PC-9 (cell line): ENCODE data around the gene GPR4. TPM values are rescaled to one million over a fixed set of nuclear protein-coding genes. Genes with fewer than 3 reads are reported as not detected.

Experiments used
- BruUV-seq: library from RNA; stranded (reverse); fragments of 400-500 nt; replicated peaks from 2 replicates; lab custom pipeline; 2021; lab: Mats Ljungman, UMichigan
- CTCF ChIA-PET: fragments of 300-600 bp; sonication (Branson Sonifier 250); formaldehyde crosslinking; loops from one replicate; lab custom pipeline; 2022; ENCODE audit warnings: antibody characterized with exemption; lab: Charles Lee
- POLR2A ChIA-PET: fragments of 300-600 bp; sonication (Branson Sonifier 250); formaldehyde crosslinking; loops from one replicate; lab custom pipeline; 2022; ENCODE audit warnings: antibody characterized with exemption; ENCODE audit not compliant: unreplicated experiment; lab: Charles Lee
- DNase-seq, 2 experiments: peaks; one replicate each; pipeline versions ENCODE4 v3.0.0 to v3.0.0-alpha.2; 2015 to 2022; ENCODE audit warnings: mixed read lengths in 1 of 2
- H2AFZ ChIP-seq: fragments of 200-600 bp; sonication (generic); 2 replicates; pipeline ENCODE4 v1.8.1; 2017; ENCODE audit warnings: antibody characterized with exemption
- H3F3A ChIP-seq: fragments of 200-600 bp; sonication (generic); 2 replicates; pipeline ENCODE4 v1.8.1; 2017; ENCODE audit warnings: antibody characterized with exemption, mild to moderate bottlenecking, low read depth; ENCODE audit not compliant: insufficient read depth
- H3K27ac ChIP-seq: fragments of 200-600 bp; sonication (generic); 2 replicates; pipeline ENCODE4 v1.6.1; 2016; ENCODE audit warnings: mixed run types
- H3K27me3 ChIP-seq: fragments of 200-600 bp; sonication (generic); 2 replicates; pipeline ENCODE4 v1.6.1; 2016; ENCODE audit warnings: low read depth, mixed run types; ENCODE audit not compliant: insufficient read depth
- H3K36me3 ChIP-seq: fragments of 200-600 bp; sonication (generic); 2 replicates; pipeline ENCODE4 v1.6.1; 2016; ENCODE audit warnings: low read depth, mixed run types
- H3K4me1 ChIP-seq: fragments of 200-600 bp; sonication (generic); replicated peaks from 2 replicates; pipeline ENCODE4 v1.6.1; 2016; ENCODE audit warnings: mixed run types; ENCODE audit not compliant: insufficient read depth
- H3K4me2 ChIP-seq: fragments of 200-600 bp; sonication (generic); 2 replicates; pipeline ENCODE4 v1.6.1; 2017; ENCODE audit warnings: mixed run types
- H3K4me3 ChIP-seq: fragments of 200-600 bp; sonication (generic); 2 replicates; pipeline ENCODE4 v1.6.1; 2016; ENCODE audit warnings: mixed run types
- H3K79me2 ChIP-seq: fragments of 200-600 bp; sonication (generic); 2 replicates; pipeline ENCODE4 v1.6.1; 2017; ENCODE audit warnings: low read depth, mixed run types
- H3K9me2 ChIP-seq: fragments of 200-600 bp; sonication (generic); 2 replicates; pipeline ENCODE4 v1.8.1; 2017; ENCODE audit warnings: mild to moderate bottlenecking; ENCODE audit not compliant: insufficient read depth
- H3K9me3 ChIP-seq: fragments of 200-600 bp; sonication (generic); 2 replicates; pipeline ENCODE4 v1.8.1; 2016; ENCODE audit warnings: low read depth; ENCODE audit not compliant: insufficient read depth
- H4K20me1 ChIP-seq: fragments of 200-600 bp; sonication (generic); 2 replicates; pipeline ENCODE4 v1.8.1; 2017; ENCODE audit not compliant: insufficient read depth
- CTCF ChIP-seq: fragments of 200-600 bp; sonication (generic); conservative IDR thresholded peaks from 2 replicates; pipeline ENCODE4 v1.6.1; 2017; ENCODE audit warnings: mixed run types, antibody characterized with exemption, mild to moderate bottlenecking, moderate library complexity
- EZH2 ChIP-seq: fragments of 200-600 bp; sonication (generic); IDR thresholded peaks from 2 replicates; pipeline ENCODE4 v1.8.0; 2017; ENCODE audit warnings: antibody characterized with exemption, low read depth
- intact Hi-C: fragments of 100-400 bp; cut with micrococcal nuclease; formaldehyde crosslinking; loops from one replicate; pipeline ENCODE4 v1.10.0; 2022; ENCODE audit not compliant: unreplicated experiment
- total RNA-seq: library from RNA; stranded (reverse); gene quantifications from 2 replicates; pipeline ENCODE4 v1.2.3, GENCODE V29; 2021

Gene GPR4
- total RNA-seq, 1 experiment from 2014 or later, result not detected

GRCh38 chr19:45581576-45581975 lies 20.4 kb downstream of the GPR4 start:
- Histone ChIP-seq H3K27me3 (no peaks in the 10 kb centered on the region), H3K79me2 (peaks cover 48% of the 10 kb centered on the region), H3F3A (peaks cover 42% of the 10 kb centered on the region), H3K9me2 (no peaks in the 10 kb centered on the region), H3K36me3 (0 out of 2 replicates have a peak, but pooled peaks cover 5% of the 10 kb centered on the region), H3K27ac (no peak overlapping the region), H3K4me2 (no peak overlapping the region), H4K20me1 (no peaks in the 10 kb centered on the region), H3K9me3 (no peaks in the 10 kb centered on the region), H3K4me3 (no peak overlapping the region), H2AFZ (no peak overlapping the region), H3K4me1 (peaks cover 44% of the 10 kb centered on the region)
- no peak for DNase-seq
- POLR2A ChIA-PET, result no interaction called here
- CTCF ChIA-PET, result no interaction called here
- intact Hi-C loops, result loop anchor here (5.0 kb wide), 1 partner anchor 54 kb away; no protein-coding TSS in a partner anchor
- no TSS peak for BruUV-seq
- TF ChIP-seq CTCF (no peak), EZH2 (no peak)

- H3K4me3 ChIP-seq, result no peak overlapping the region
- H3K4me1 ChIP-seq, result peaks cover 61% of the 10 kb centered on the region
- CTCF ChIA-PET, result no interaction called here
- H3K36me3 ChIP-seq, result 0 out of 2 replicates have a peak, but pooled peaks cover 5% of the 10 kb centered on the region
- peaks cover 72% of the 10 kb centered on the region for H3K79me2 ChIP-seq
- H2AFZ ChIP-seq, result no peak overlapping the region
- H3K9me2 ChIP-seq, result no peaks in the 10 kb centered on the region
- BruUV-seq, result no TSS peak
- no peaks in the 10 kb centered on the region for H4K20me1 ChIP-seq
- TF ChIP-seq EZH2 (no peak), CTCF (no peak)
- DNase-seq, result no peak
- peaks cover 48% of the 10 kb centered on the region for H3F3A ChIP-seq
- POLR2A ChIA-PET, result no interaction called here
- H3K4me2 ChIP-seq, result peak overlapping the region; percentile 43
- H3K27ac ChIP-seq, result peak overlapping the region; percentile 94
- intact Hi-C loops, result no loop called here
- H3K9me3 ChIP-seq, result no peaks in the 10 kb centered on the region
- no peaks in the 10 kb centered on the region for H3K27me3 ChIP-seq
Observed at GRCh38 chr19:45578861-45579260, 23.2 kb downstream of the GPR4 start.

- no peak for TF ChIP-seq EZH2
- TF ChIP-seq CTCF, result no peak
- H4K20me1 ChIP-seq, result no peaks in the 10 kb centered on the region
- H3K4me1 ChIP-seq, result peaks cover 51% of the 10 kb centered on the region
- H3K79me2 ChIP-seq, result peaks cover 68% of the 10 kb centered on the region
- ChIA-PET CTCF (interaction anchor here (0.6 kb wide), 1 partner anchor 101 kb away, joined by 9 read pairs; no protein-coding TSS in a partner anchor), POLR2A (interaction anchor here (0.5 to 0.8 kb wide), 6 partner anchors 40 to 99 kb away, joined by 3 to 6 read pairs (median 4); no protein-coding TSS in a partner anchor)
- H3K9me2 ChIP-seq, result no peaks in the 10 kb centered on the region
- H3F3A ChIP-seq, result peaks cover 52% of the 10 kb centered on the region
- H3K4me3 ChIP-seq, result peak overlapping the region; percentile 15; the same call in 1 of the 2 replicates
- peak; percentile 79 to 99 for DNase-seq
- peak overlapping the region; percentile 94 for H3K27ac ChIP-seq
- intact Hi-C loops, result no loop called here
- no peaks in the 10 kb centered on the region for H3K36me3 ChIP-seq
- no peak overlapping the region for H2AFZ ChIP-seq
- H3K4me2 ChIP-seq, result peak overlapping the region; percentile 71
- H3K27me3 ChIP-seq, result no peaks in the 10 kb centered on the region
- BruUV-seq, result no TSS peak
- H3K9me3 ChIP-seq, result no peaks in the 10 kb centered on the region
Observed at GRCh38 chr19:45577111-45577905, 24.7 kb downstream of the GPR4 start.
